Activated CD8-positive, alpha-beta T cell treated with anti-CD3 and anti-CD28 coated beads, Interleukin-2, amount 10 ng/mL, durations not matched to agents 7 days and 5 days (primary cell): ENCODE data around the gene BRSK2. TPM values are rescaled to one million over a fixed set of nuclear protein-coding genes. Genes with fewer than 3 reads are reported as not detected.

Experiments
- ATAC-seq: fragments of 150-1000 bp; cut with Tn5 transposase; one replicate; pipeline ENCODE4 v1.10.0; 2021; ENCODE audit warnings: moderate library complexity
- CTCF ChIA-PET: fragments of 350-600 bp; sonication (Branson Sonifier 250); formaldehyde crosslinking; loops from one replicate; lab custom pipeline; 2021; ENCODE audit warnings: antibody characterized with exemption; lab: Charles Lee
- POLR2A ChIA-PET: fragments of 350-600 bp; sonication (Branson Sonifier 250); formaldehyde crosslinking; loops from one replicate; lab custom pipeline; 2021; ENCODE audit warnings: antibody characterized with exemption; lab: Charles Lee
- DNase-seq: peaks from one replicate; pipeline ENCODE4 v3.0.0-alpha.2; 2020
- H3K27ac Mint-ChIP-seq: one replicate; pipeline ENCODE4 v1.8.0; 2021; ENCODE audit warnings: mild to moderate bottlenecking, mixed read lengths
- H3K27me3 Mint-ChIP-seq: one replicate; pipeline ENCODE4 v1.8.0; 2021; ENCODE audit warnings: low read depth, mixed read lengths
- H3K36me3 Mint-ChIP-seq: one replicate; pipeline ENCODE4 v1.8.0; 2021; ENCODE audit warnings: low read depth, mixed read lengths
- H3K4me1 Mint-ChIP-seq: one replicate; pipeline ENCODE4 v1.8.0; 2021; ENCODE audit warnings: low read depth, mixed read lengths
- H3K4me3 Mint-ChIP-seq: one replicate; pipeline ENCODE4 v1.8.0; 2021; ENCODE audit warnings: mild to moderate bottlenecking, mixed read lengths
- H3K9me3 Mint-ChIP-seq: one replicate; pipeline ENCODE4 v1.8.0; 2022; ENCODE audit warnings: mixed read lengths; ENCODE audit not compliant: insufficient read depth
- total RNA-seq, 2 experiments: library from RNA; stranded (reverse); gene quantifications; one replicate each; pipeline ENCODE4 v1.2.3, GENCODE V29; 2021

Gene BRSK2
- total RNA-seq, 2 experiments from 2014 or later, result 0.39 TPM; not detected in 1

DNA sequence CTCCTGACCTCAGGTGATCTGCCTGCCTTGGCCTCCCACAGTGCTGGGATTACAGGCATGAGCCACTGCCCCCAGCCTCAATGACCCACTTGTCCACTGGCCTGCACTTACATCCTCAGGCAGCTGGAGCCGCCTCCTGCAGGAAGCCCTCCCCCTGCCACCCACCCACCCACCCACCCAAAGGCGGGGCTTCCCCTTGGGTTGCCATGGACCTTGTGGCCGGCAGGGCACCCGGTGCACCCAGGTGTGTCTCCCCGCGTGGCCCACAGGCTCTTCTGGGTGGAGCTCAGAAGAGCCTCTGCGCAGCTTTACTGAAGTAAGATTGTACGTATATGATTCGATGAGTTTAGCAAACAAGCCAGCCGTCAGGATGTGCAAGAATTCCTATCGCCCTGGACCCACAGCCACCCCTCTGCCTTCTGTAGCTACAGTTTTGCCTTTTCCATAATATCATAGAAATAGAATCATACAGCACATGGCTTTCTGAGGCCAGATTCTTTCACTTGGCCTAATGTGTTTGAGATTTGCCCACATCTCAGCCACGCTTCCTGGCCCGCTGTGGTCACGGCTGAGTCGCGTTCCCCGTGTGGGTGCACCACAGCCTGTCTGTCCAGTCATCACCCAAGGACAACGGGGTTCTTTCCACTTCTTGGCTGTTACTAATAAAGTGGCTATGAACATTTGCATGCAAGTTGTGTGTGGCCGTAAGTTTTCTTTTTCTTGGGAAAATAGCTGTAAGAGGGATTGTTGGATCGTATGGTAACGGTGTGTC lies 5.3 kb upstream of the BRSK2 start:
- ATAC-seq (no peak), DNase-seq (no peak)
- no peak overlapping the region for H3K4me3 Mint-ChIP-seq
- POLR2A ChIA-PET, result no interaction called here
- H3K9me3 Mint-ChIP-seq, result no peaks in the 10 kb centered on the region
- peaks cover 20% of the 10 kb centered on the region for H3K4me1 Mint-ChIP-seq
- no peaks in the 10 kb centered on the region for H3K36me3 Mint-ChIP-seq
- CTCF ChIA-PET, result no interaction called here
- no peak overlapping the region for H3K27ac Mint-ChIP-seq
- H3K27me3 Mint-ChIP-seq, result peaks cover 22% of the 10 kb centered on the region

GRCh38 chr11:1387521-1387920 lies 2.2 kb upstream of the BRSK2 start:
- ATAC-seq, result no peak
- POLR2A ChIA-PET, result no interaction called here
- DNase-seq, result no peak
- Mint-ChIP-seq H3K36me3 (no peaks in the 10 kb centered on the region), H3K9me3 (no peaks in the 10 kb centered on the region), H3K27ac (no peak overlapping the region), H3K27me3 (peaks cover 32% of the 10 kb centered on the region), H3K4me1 (peaks cover 23% of the 10 kb centered on the region), H3K4me3 (no peak overlapping the region)
- CTCF ChIA-PET, result no interaction called here

GRCh38 chr11:1387961-1388762 lies 1.6 kb upstream of the BRSK2 start:
- Mint-ChIP-seq H3K27me3 (peaks cover 32% of the 10 kb centered on the region), H3K4me1 (peaks cover 21% of the 10 kb centered on the region), H3K4me3 (no peak overlapping the region), H3K27ac (no peak overlapping the region), H3K36me3 (no peaks in the 10 kb centered on the region), H3K9me3 (no peaks in the 10 kb centered on the region)
- CTCF ChIA-PET, result no interaction called here
- POLR2A ChIA-PET, result no interaction called here
- DNase-seq (no peak), ATAC-seq (no peak)

DNA sequence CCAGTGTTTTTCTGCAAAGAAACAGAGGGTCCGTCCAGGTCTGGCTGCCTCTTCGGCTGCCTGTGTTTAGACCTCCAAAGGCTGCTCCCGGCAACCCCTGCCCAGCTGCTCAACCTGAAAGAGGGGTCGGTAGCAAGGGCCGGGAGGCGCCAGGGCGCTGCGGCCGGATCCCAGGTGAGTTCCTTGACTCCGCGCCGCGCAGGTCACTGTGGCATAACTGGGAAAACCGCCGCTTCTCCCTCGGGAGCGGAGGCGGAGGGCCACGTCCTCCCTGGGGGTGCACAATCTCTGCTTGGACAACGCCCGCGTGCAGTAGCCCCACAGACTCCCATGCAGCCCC lies 1.0 kb upstream of the BRSK2 start:
- peak overlapping the region; percentile 42 for H3K4me3 Mint-ChIP-seq
- ATAC-seq (no peak), DNase-seq (no peak)
- peaks cover 18% of the 10 kb centered on the region for H3K4me1 Mint-ChIP-seq
- ChIA-PET CTCF (no interaction called here), POLR2A (no interaction called here)
- H3K36me3 Mint-ChIP-seq, result no peaks in the 10 kb centered on the region
- H3K27me3 Mint-ChIP-seq, result peaks cover 32% of the 10 kb centered on the region
- no peaks in the 10 kb centered on the region for H3K9me3 Mint-ChIP-seq
- H3K27ac Mint-ChIP-seq, result no peak overlapping the region

GRCh38 chr11:1389103-1389931 lies 417 bp upstream of the BRSK2 start:
- POLR2A ChIA-PET, result no interaction called here
- CTCF ChIA-PET, result interaction anchor here (1.1 kb wide), 1 partner anchor 116 kb away, joined by 3 read pairs; no protein-coding TSS in a partner anchor

DNA sequence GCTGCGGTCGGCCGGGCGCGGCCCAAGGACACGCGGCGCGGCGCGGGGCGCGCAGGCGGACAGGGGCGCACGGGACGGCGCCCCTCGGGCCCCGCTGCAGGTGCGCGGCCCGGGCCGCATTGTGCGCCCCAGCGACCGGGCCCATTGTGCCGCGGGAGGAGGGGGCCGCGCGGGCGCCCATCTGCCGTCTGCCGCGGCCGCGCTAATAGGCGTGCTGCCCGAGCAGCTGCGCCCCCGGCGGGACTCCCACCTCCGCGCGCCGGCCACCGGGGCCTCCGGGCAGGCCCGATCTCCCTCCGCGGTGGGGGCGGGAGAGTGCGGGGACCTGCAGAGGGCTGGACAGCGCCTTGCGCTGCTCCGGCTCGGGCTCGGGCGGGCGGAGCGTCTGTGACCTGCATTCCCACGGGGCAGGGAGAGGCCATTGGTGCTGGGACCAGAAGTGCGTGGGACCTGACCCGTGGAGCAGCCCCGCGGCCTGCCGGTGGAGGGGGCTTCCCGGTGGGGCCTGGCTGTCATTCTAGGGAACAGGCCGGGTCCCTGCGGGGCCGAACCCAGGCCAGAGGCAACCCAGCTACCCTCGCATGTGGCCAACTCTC lies 933 bp downstream of the BRSK2 start:
- H3K27ac Mint-ChIP-seq, result no peak overlapping the region
- ChIA-PET CTCF (no interaction called here), POLR2A (no interaction called here)
- H3K4me3 Mint-ChIP-seq, result no peak overlapping the region
- peaks cover 32% of the 10 kb centered on the region for H3K27me3 Mint-ChIP-seq
- ATAC-seq, result no peak
- peaks cover 11% of the 10 kb centered on the region for H3K4me1 Mint-ChIP-seq
- no peak for DNase-seq
- no peaks in the 10 kb centered on the region for H3K9me3 Mint-ChIP-seq
- no peaks in the 10 kb centered on the region for H3K36me3 Mint-ChIP-seq

More at GRCh38 chr11:1389103-1389931, 417 bp upstream of the BRSK2 start:
- Mint-ChIP-seq H3K4me1 (peaks cover 16% of the 10 kb centered on the region), H3K36me3 (no peaks in the 10 kb centered on the region), H3K27me3 (peaks cover 32% of the 10 kb centered on the region), H3K9me3 (no peaks in the 10 kb centered on the region), H3K27ac (no peak overlapping the region), H3K4me3 (peak overlapping the region; percentile 42)
- peak; percentile 94 for DNase-seq
- ATAC-seq, result peak; percentile 99

GRCh38 chr11:1391165-1392075 lies 1.7 kb downstream of the BRSK2 start:
- ChIA-PET POLR2A (no interaction called here), CTCF (no interaction called here)
- Mint-ChIP-seq H3K4me1 (peaks cover 11% of the 10 kb centered on the region), H3K27ac (no peak overlapping the region), H3K9me3 (no peaks in the 10 kb centered on the region), H3K4me3 (peak overlapping the region; percentile 25), H3K27me3 (peaks cover 31% of the 10 kb centered on the region), H3K36me3 (no peaks in the 10 kb centered on the region)
- ATAC-seq, result no peak
- no peak for DNase-seq

GRCh38 chr11:1392111-1392510 lies 2.4 kb downstream of the BRSK2 start:
- DNase-seq, result no peak
- peaks cover 31% of the 10 kb centered on the region for H3K27me3 Mint-ChIP-seq
- no peak for ATAC-seq
- H3K9me3 Mint-ChIP-seq, result no peaks in the 10 kb centered on the region
- H3K4me1 Mint-ChIP-seq, result peaks cover 11% of the 10 kb centered on the region
- CTCF ChIA-PET, result no interaction called here
- POLR2A ChIA-PET, result no interaction called here
- H3K4me3 Mint-ChIP-seq, result no peak overlapping the region
- H3K27ac Mint-ChIP-seq, result no peak overlapping the region
- H3K36me3 Mint-ChIP-seq, result no peaks in the 10 kb centered on the region

DNA sequence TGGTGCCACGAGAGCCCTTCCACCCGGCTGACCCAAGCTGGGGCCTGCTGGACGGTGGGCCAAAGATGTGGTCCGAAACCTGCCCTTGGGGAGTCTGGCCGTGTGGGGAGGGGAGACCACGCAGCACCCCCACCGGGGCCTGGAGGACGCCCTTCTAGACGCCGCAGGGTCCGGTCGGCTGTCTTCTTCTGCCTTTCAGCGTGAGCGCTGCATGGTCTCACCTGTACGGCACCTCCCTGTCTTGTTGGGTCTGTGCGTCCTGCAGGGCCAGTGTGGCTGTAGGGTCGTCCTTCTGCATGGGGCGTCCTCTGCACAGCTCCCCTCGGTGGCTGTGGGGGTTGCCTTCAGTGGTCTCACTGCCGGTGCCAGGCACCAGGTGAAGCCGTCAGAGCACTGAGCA lies 2.8 kb downstream of the BRSK2 start:
- POLR2A ChIA-PET, result no interaction called here
- peaks cover 11% of the 10 kb centered on the region for H3K4me1 Mint-ChIP-seq

GRCh38 chr11:1393038-1393710 lies 3.4 kb downstream of the BRSK2 start:
- H3K4me3 Mint-ChIP-seq, result no peak overlapping the region
- no peaks in the 10 kb centered on the region for H3K36me3 Mint-ChIP-seq
- H3K27me3 Mint-ChIP-seq, result peaks cover 22% of the 10 kb centered on the region
- H3K4me1 Mint-ChIP-seq, result peaks cover 6% of the 10 kb centered on the region
- ChIA-PET CTCF (no interaction called here), POLR2A (no interaction called here)
- no peaks in the 10 kb centered on the region for H3K9me3 Mint-ChIP-seq
- no peak for ATAC-seq
- H3K27ac Mint-ChIP-seq, result no peak overlapping the region
- no peak for DNase-seq

More for the DNA sequence above, 2.8 kb downstream of the BRSK2 start:
- H3K4me3 Mint-ChIP-seq, result no peak overlapping the region
- CTCF ChIA-PET, result no interaction called here
- H3K27ac Mint-ChIP-seq, result no peak overlapping the region
- H3K27me3 Mint-ChIP-seq, result peaks cover 28% of the 10 kb centered on the region
- H3K36me3 Mint-ChIP-seq, result no peaks in the 10 kb centered on the region
- DNase-seq (no peak), ATAC-seq (no peak)
- no peaks in the 10 kb centered on the region for H3K9me3 Mint-ChIP-seq
